DND-41 (cell line): ENCODE results near the gene PAX2.

Experiments used
- CTCF ChIP-seq: IDR thresholded peaks from 2 replicates; pipeline ENCODE4 v1.5.1; 2012; ENCODE audit warnings: borderline replicate concordance, low read length, moderate library complexity, mild to moderate bottlenecking; ENCODE audit not compliant: poor library complexity, severe bottlenecking; ENCODE audit errors: extremely low read depth
- EZH2 ChIP-seq: IDR thresholded peaks from 3 replicates; pipeline ENCODE4 v1.6.1; 2012; ENCODE audit warnings: borderline replicate concordance, low read depth, mild to moderate bottlenecking, moderate library complexity, low read length, inconsistent platforms; ENCODE audit not compliant: severe bottlenecking

- TF ChIP-seq EZH2, result no peak
- TF ChIP-seq CTCF, result no peak
Measured at GRCh38 chr10:100826661-100826982, 81.2 kb downstream of the PAX2 start.
